ENCODE data around the gene PSME1.
A peak's percentile ranks its signal among the peaks of the same experiment; 100 is the strongest.

Gene PSME1

GRCh38 chr14:24115422-24116127 lies 20.4 kb upstream of the PSME1 start:
- no peaks in the 10 kb centered on the region for H3K27me3 ChIP-seq (ENCODE audit: insufficient read depth, poor library complexity, severe bottlenecking)
- H3K4me3 ChIP-seq (ENCODE audit: severe bottlenecking), result peak overlapping the region; percentile 57
- no peaks in the 10 kb centered on the region for H3K9me3 ChIP-seq (ENCODE audit: severe bottlenecking)
- DNase-seq (ENCODE audit: low spot score) (no peak), ATAC-seq (ENCODE audit: low read depth) (no peak)
- H3K36me3 ChIP-seq (ENCODE audit: low read depth), result peaks cover 40% of the 10 kb centered on the region
- peak overlapping the region; percentile 92 for H3K27ac ChIP-seq (ENCODE audit: poor library complexity, severe bottlenecking)
- TF ChIP-seq CTCF (IDR thresholded peaks at IDR 0.05; ENCODE audit: poor library complexity, severe bottlenecking), result no peak
- peaks cover 6% of the 10 kb centered on the region for H3K4me1 ChIP-seq (ENCODE audit: insufficient read depth, poor library complexity, severe bottlenecking)

- no peak for TF ChIP-seq CTCF (IDR thresholded peaks at IDR 0.05; ENCODE audit: poor library complexity, severe bottlenecking)
- no peak for ATAC-seq (ENCODE audit: low read depth)
- Histone ChIP-seq H3K27me3 (ENCODE audit: insufficient read depth, poor library complexity, severe bottlenecking) (no peaks in the 10 kb centered on the region), H3K36me3 (ENCODE audit: low read depth) (peaks cover 45% of the 10 kb centered on the region), H3K4me1 (ENCODE audit: insufficient read depth, poor library complexity, severe bottlenecking) (peaks cover 4% of the 10 kb centered on the region), H3K27ac (ENCODE audit: poor library complexity, severe bottlenecking) (no peak overlapping the region), H3K9me3 (ENCODE audit: severe bottlenecking) (no peaks in the 10 kb centered on the region), H3K4me3 (ENCODE audit: severe bottlenecking) (peak overlapping the region; percentile 57)
- DNase-seq (ENCODE audit: low spot score), result no peak
These were observed 19.7 kb upstream of the PSME1 start for GRCh38 chr14:24116128-24116814.

GRCh38 chr14:24117179-24117578 lies 18.8 kb upstream of the PSME1 start:
- no peak for ATAC-seq (ENCODE audit: low read depth)
- Histone ChIP-seq H3K36me3 (ENCODE audit: low read depth) (peaks cover 49% of the 10 kb centered on the region), H3K9me3 (ENCODE audit: severe bottlenecking) (no peaks in the 10 kb centered on the region)

GRCh38 chr14:24119691-24120090 lies 16.3 kb upstream of the PSME1 start:
- H3K27ac ChIP-seq (ENCODE audit: poor library complexity, severe bottlenecking), result no peak overlapping the region
- no peak for TF ChIP-seq CTCF (IDR thresholded peaks at IDR 0.05; ENCODE audit: poor library complexity, severe bottlenecking)
- DNase-seq (ENCODE audit: low spot score), result no peak
- H3K4me3 ChIP-seq (ENCODE audit: severe bottlenecking), result no peak overlapping the region
- peaks cover 4% of the 10 kb centered on the region for H3K4me1 ChIP-seq (ENCODE audit: insufficient read depth, poor library complexity, severe bottlenecking)
- no peak for ATAC-seq (ENCODE audit: low read depth)
- no peaks in the 10 kb centered on the region for H3K9me3 ChIP-seq (ENCODE audit: severe bottlenecking)
- H3K36me3 ChIP-seq (ENCODE audit: low read depth), result peaks cover 49% of the 10 kb centered on the region
- H3K27me3 ChIP-seq (ENCODE audit: insufficient read depth, poor library complexity, severe bottlenecking), result no peaks in the 10 kb centered on the region

More at GRCh38 chr14:24117179-24117578, 18.8 kb upstream of the PSME1 start:
- Histone ChIP-seq H3K4me1 (ENCODE audit: insufficient read depth, poor library complexity, severe bottlenecking) (peaks cover 4% of the 10 kb centered on the region), H3K27me3 (ENCODE audit: insufficient read depth, poor library complexity, severe bottlenecking) (no peaks in the 10 kb centered on the region), H3K27ac (ENCODE audit: poor library complexity, severe bottlenecking) (no peak overlapping the region), H3K4me3 (ENCODE audit: severe bottlenecking) (no peak overlapping the region)
- no peak for TF ChIP-seq CTCF (IDR thresholded peaks at IDR 0.05; ENCODE audit: poor library complexity, severe bottlenecking)
- DNase-seq (ENCODE audit: low spot score), result no peak

- ATAC-seq (ENCODE audit: low read depth), result no peak
- no peaks in the 10 kb centered on the region for H3K9me3 ChIP-seq (ENCODE audit: severe bottlenecking)
- no peak for DNase-seq (ENCODE audit: low spot score)
- H3K27me3 ChIP-seq (ENCODE audit: insufficient read depth, poor library complexity, severe bottlenecking), result no peaks in the 10 kb centered on the region
- no peak for TF ChIP-seq CTCF (IDR thresholded peaks at IDR 0.05; ENCODE audit: poor library complexity, severe bottlenecking)
- H3K4me1 ChIP-seq (ENCODE audit: insufficient read depth, poor library complexity, severe bottlenecking), result no peaks in the 10 kb centered on the region
- no peak overlapping the region for H3K27ac ChIP-seq (ENCODE audit: poor library complexity, severe bottlenecking)
- no peak overlapping the region for H3K4me3 ChIP-seq (ENCODE audit: severe bottlenecking)
- peaks cover 49% of the 10 kb centered on the region for H3K36me3 ChIP-seq (ENCODE audit: low read depth)
These were observed 14.8 kb upstream of the PSME1 start for GRCh38 chr14:24121210-24121609.

Data from RWPE2 (cell line).